Activated CD4-positive, alpha-beta T cell treated with anti-CD3 and anti-CD28 coated beads, Interleukin-2, amount 50 U/mL, for 48 hours (primary cell): ENCODE results near the gene PHKG2.

ENCODE experiments used
- DNase-seq, 2 experiments: peaks; one replicate each; pipeline ENCODE4 v3.0.0-alpha.2; 2020

PHKG2 gene

GRCh38 chr16:30728899-30729672 is 19.1 kb upstream of the PHKG2 start:
- DNase-seq = no peak

DNA sequence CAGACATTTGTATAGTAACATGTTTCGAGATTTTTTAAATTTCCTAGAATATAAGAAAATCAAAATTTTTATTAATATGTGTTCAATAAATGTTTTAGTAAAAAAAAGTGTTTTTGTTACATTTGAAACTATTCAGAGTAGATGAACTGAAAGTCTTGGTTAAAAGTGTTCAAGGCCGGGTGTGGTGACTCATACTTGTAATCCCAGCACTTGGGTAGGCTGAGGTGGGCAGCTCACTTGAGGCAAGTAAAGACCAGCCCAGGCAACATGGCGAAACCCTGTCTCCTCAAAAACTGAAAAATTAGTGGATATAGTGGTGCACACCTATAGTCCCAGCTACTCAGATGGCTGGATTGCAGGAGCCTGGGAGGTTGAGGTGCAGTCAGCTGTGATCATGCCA is 16.8 kb upstream of the PHKG2 start:
- no peak for DNase-seq

- DNase-seq = no peak
These were observed 11.0 kb upstream of the PHKG2 start for GRCh38 chr16:30736995-30737793.

- no peak for DNase-seq
These were observed 10.2 kb upstream of the PHKG2 start for GRCh38 chr16:30737794-30738648.

DNA sequence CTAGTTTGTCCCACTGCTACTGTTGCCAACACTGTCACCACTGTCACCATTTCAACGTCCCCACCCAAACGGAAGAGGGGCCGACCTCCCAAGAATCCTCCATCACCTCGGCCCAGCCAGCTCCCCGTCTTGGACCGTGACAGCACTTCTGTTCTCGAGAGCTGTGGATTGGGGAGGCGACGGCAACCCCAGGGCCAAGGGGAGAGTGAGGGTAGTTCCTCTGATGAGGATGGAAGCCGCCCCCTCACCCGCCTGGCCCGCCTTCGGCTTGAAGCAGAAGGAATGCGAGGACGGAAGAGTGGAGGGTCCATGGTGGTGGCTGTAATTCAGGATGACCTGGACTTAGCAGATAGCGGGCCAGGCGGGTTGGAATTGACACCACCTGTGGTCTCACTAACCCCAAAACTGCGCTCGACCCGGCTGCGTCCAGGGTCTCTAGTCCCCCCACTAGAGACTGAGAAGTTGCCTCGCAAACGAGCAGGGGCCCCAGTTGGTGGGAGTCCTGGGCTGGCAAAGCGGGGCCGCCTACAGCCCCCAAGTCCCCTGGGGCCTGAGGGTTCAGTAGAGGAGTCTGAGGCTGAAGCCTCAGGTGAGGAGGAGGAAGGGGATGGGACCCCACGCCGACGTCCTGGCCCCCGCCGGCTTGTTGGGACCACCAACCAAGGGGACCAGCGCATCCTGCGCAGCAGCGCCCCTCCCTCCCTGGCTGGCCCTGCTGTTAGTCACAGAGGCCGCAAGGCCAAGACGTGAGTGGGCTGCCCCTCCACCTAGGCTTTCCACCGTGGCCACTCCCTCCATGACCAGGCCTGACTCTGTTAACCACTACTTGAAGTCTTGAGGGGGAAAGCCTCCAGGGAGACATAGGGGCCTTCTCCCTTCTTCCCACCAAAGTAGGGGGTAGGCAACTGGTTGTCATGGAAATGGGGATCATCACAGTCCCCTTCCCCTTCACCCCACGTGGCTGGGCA is 9.0 kb upstream of the PHKG2 start:
- no peak for DNase-seq

DNA sequence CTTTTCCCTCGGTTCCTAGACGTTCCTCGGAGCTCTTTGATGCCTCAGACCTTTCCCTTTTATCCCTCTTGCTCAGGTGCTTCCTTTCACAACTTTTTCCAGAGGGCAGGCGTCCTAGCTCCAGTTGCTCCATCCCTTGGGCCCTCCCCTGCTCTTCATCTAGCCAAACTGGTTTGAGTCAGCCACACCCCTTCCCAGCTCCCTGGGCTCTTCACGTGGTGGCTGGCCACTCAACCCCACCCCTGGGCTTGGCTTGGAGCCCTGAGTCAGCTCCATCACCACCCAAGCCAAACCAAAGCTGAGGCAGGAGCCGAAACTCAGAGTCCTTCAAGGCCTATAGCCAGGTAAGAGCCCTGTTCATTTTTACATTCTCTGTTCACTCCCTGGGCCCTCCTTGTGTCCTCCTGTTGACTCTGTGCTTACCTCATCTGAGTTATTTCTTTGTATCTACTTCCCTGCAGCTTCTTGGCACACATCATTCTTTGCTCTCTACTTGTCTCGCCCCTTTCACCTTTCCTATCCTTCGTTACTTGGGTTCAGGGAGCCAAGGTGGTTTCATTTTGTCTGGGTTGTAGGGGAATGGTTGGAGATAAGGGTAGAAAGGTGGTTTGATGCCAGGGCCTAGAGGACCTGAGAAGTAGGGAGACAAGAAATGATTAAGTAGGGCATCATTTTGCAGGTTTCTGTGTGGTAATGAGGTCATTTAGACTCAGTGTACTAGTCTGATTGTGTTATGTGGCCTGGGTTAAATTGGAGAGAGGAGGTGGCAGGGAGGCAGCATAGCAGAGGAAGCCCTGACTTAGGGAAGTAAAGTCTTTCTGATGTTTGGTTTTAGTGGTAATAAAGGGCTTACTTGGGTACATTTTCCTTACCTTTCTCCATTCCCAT is 7.6 kb upstream of the PHKG2 start:
- DNase-seq = no peak

DNA sequence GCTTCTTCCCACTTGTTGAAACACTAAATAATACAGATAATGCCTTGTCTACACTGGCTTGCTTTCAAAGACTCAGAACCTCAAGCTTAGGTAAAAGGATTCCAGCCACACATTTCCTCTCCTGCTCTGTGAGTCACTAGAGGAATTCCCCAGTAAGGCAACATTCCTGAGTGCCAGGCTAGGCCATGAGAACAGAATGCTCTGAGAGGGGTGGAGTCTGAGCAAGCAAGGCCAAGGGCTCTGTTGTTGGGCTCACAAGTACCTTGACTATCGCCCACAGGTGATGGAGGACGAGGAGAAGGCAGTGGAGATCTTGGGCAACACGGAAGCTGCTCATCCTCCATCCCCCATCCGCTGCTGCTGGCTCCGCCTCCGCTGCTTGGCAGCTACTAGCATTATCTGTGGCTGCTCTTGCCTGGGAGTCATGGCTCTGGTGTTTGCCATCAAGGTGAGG is 6.7 kb upstream of the PHKG2 start:
- no peak for DNase-seq

- DNase-seq = no peak
These were observed 4.5 kb upstream of the PHKG2 start for GRCh38 chr16:30743716-30744115.

- DNase-seq = no peak
These were observed 4.0 kb upstream of the PHKG2 start for GRCh38 chr16:30744183-30744582.

DNA sequence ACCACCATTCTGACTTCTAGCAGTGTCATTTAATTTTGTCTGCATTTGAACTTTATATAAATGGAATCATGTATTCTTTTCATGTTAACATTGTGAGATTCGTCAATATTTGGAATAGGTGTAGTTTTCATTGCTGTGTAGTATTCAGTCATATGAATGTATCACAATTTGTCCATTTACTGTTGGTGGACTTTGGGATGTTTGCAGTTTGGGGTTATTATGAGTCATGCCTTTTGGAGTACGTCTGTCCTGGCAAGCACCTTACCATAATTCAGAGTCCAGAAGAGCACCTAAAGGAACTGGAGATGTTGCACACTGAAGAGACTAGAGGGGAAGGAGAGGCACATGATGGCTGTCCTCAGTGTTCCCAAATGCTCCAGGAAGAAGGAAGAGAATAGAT is 3.1 kb upstream of the PHKG2 start:
- DNase-seq = no peak

- no peak for DNase-seq
These were observed 1.5 kb upstream of the PHKG2 start for GRCh38 chr16:30746638-30747175.

- DNase-seq = no peak
These were observed 894 bp upstream of the PHKG2 start for GRCh38 chr16:30747331-30747730.

- peak; percentile 25 to 36 for DNase-seq
These were observed 615 bp downstream of the PHKG2 start for GRCh38 chr16:30748634-30749445.

DNA sequence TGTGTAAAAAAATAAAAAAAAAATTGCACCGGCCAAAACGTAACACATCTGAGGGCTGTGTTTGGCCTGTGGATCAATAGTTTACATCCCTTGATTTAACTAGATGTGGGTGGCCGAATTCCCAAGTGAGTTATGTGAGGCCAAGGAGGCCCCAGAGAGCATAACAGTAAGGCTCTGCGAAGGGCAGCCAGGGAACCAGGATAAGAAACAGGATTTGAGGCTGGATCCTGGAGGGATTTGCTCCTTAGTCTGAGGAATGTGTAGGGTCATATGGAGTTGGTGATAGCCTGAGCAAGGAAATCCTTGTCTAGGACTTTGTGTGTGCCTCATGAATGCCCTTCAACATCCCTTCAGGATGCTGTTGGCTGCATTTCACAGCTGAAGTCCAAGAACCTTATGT is 2.0 kb downstream of the PHKG2 start:
- no peak for DNase-seq

- DNase-seq = no peak
These were observed 2.7 kb downstream of the PHKG2 start for GRCh38 chr16:30750876-30751465.

GRCh38 chr16:30753596-30753995 is 5.4 kb downstream of the PHKG2 start:
- DNase-seq = no peak

- DNase-seq = no peak
These were observed 7.9 kb downstream of the PHKG2 start for GRCh38 chr16:30755955-30756780.

DNA sequence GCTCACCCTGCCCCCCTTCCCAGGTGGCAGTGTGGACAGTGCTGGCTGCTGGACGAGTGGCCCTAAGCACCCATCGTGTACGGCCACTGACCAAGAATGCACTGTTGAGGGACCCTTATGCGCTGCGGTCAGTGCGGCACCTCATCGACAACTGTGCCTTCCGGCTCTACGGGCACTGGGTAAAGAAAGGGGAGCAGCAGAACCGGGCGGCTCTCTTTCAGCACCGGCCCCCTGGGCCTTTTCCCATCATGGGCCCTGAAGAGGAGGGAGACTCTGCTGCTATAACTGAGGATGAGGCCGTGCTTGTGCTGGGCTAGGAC is 8.5 kb downstream of the PHKG2 start:
- no peak for DNase-seq

DNA sequence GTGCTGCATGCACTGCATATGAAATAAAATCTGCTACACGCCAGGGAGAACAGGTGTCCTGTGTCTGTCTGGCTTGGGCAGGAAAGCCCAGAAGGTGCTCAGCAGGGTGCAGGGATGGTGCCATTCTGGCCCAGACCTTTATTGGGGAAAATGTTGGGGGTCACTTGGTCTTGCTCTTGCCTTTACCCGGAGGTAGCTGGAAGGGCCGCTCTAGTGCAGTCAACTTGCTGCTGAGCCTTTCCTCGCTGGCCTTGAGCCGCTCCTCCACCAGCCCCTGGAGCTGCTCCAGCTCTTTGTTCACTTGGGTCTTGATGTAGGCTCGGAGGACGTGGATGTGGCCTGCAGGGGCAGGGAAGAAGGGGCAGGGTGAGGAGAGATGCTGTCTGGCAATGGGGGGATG is 9.1 kb downstream of the PHKG2 start:
- DNase-seq = no peak
